GM12878 (cell line): Measurements from ENCODE around the gene NBEA. TPM values are rescaled to one million over a fixed set of nuclear protein-coding genes. Genes with fewer than 3 reads are reported as not detected.

Experiments used
- BCL3 ChIP-seq: IDR thresholded peaks from 2 replicates; pipeline ENCODE4 v1.6.1; 2011; ENCODE audit warnings: borderline replicate concordance, low read depth, mild to moderate bottlenecking, moderate library complexity, low read length; ENCODE audit not compliant: insufficient read depth, poor library complexity, severe bottlenecking
- CBX3 ChIP-seq: fragments of 200-600 bp; sonication (generic); IDR thresholded peaks from 2 replicates; pipeline ENCODE4 v1.6.1; 2016; ENCODE audit warnings: low read depth, borderline replicate concordance
- CBX5 ChIP-seq: sonication (generic); IDR thresholded peaks from 2 replicates; pipeline ENCODE4 v1.6.1; 2016; ENCODE audit warnings: low read depth, moderate library complexity, mild to moderate bottlenecking, inconsistent platforms
- CREM ChIP-seq: IDR thresholded peaks from 2 replicates; pipeline ENCODE4 v1.6.1; 2014; ENCODE audit warnings: antibody characterized with exemption, low read depth
- DPF2 ChIP-seq: fragments of 450-650 bp; IDR thresholded peaks from 2 replicates; pipeline ENCODE4 v1.6.1; 2017; ENCODE audit warnings: mild to moderate bottlenecking
- EP300 ChIP-seq, 2 experiments: fragments of 150-350 bp in 1 of 2; IDR thresholded peaks; 2 replicates each; pipeline ENCODE4 v1.6.1; 2011 to 2012; ENCODE audit warnings: low read depth in 2 of 2, low read length in 2 of 2, borderline replicate concordance in 1 of 2, improper control_type of control experiment in 1 of 2, inconsistent platforms in 1 of 2; ENCODE audit not compliant: control insufficient read depth in 1 of 2
- HDGF ChIP-seq: fragments of 450-650 bp; IDR thresholded peaks from 2 replicates; pipeline ENCODE4 v1.6.1; 2016; ENCODE audit warnings: antibody characterized with exemption
- IKZF2 ChIP-seq, 2 experiments: fragments of 450-650 bp; IDR thresholded peaks; 2 replicates each; pipeline ENCODE4 v1.6.1; 2017; ENCODE audit warnings: mild to moderate bottlenecking in 2 of 2, moderate library complexity in 2 of 2
- MYB ChIP-seq: fragments of 150-350 bp; IDR thresholded peaks from 2 replicates; pipeline ENCODE4 v1.6.1; 2014; ENCODE audit warnings: mild to moderate bottlenecking, low read depth, low read length, borderline replicate concordance
- NBN ChIP-seq: fragments of 450-650 bp; IDR thresholded peaks from 2 replicates; pipeline ENCODE4 v1.6.1; 2016
- PKNOX1 ChIP-seq: fragments of 450-650 bp; IDR thresholded peaks from 2 replicates; pipeline ENCODE4 v1.6.1; 2016; ENCODE audit warnings: mild to moderate bottlenecking
- RAD51 ChIP-seq: fragments of 450-650 bp; IDR thresholded peaks from 2 replicates; pipeline ENCODE4 v1.6.1; 2016; ENCODE audit warnings: moderate library complexity, mild to moderate bottlenecking, inconsistent platforms
- RELA ChIP-seq: fragments of 450-650 bp; IDR thresholded peaks from 2 replicates; pipeline ENCODE4 v1.8.0; 2014; ENCODE audit warnings: borderline replicate concordance; ENCODE audit not compliant: partially characterized antibody
- RFX5 ChIP-seq: IDR thresholded peaks from 2 replicates; pipeline ENCODE4 v1.6.1; 2011; ENCODE audit warnings: low read depth, low read length, improper control_type of control experiment
- SRF ChIP-seq, 2 experiments: IDR thresholded peaks; 2 replicates each; pipeline ENCODE4 v1.6.1; 2011; ENCODE audit warnings: low read depth in 2 of 2, low read length in 2 of 2, mild to moderate bottlenecking in 1 of 2, moderate library complexity in 1 of 2
- SUPT20H ChIP-seq: IDR thresholded peaks from 2 replicates; pipeline ENCODE4 v1.6.1; 2011; ENCODE audit warnings: low read depth, mild to moderate bottlenecking, low read length, moderate library complexity, borderline replicate concordance; ENCODE audit not compliant: control insufficient read depth
- SUZ12 ChIP-seq: fragments of 200-600 bp; sonication (generic); IDR thresholded peaks from one replicate; pipeline ENCODE4 v1.6.1; 2018; ENCODE audit warnings: antibody characterized with exemption, mild to moderate bottlenecking; ENCODE audit not compliant: unreplicated experiment
- TAF1 ChIP-seq: IDR thresholded peaks from 2 replicates; pipeline ENCODE4 v1.6.1; 2011; ENCODE audit warnings: mild to moderate bottlenecking, low read depth, low read length, borderline replicate concordance
- TCF7 ChIP-seq: IDR thresholded peaks from 2 replicates; pipeline ENCODE4 v1.6.1; 2014; ENCODE audit warnings: antibody characterized with exemption, borderline replicate concordance
- YY1 ChIP-seq: IDR thresholded peaks from 2 replicates; pipeline ENCODE4 v1.6.1; 2011; ENCODE audit warnings: low read depth, mild to moderate bottlenecking, low read length
- ZNF592 ChIP-seq: fragments of 450-650 bp; IDR thresholded peaks from 2 replicates; pipeline ENCODE4 v1.6.1; 2017; ENCODE audit warnings: mild to moderate bottlenecking, moderate library complexity
- polyA plus RNA-seq, 11 experiments: library from polyadenylated mRNA; depleted of rRNA in 4 of 11; unstranded in 6 of 11; stranded (reverse) in 5 of 11; fragments of >200 nt; fragmentation: Nextera tagmentation in 4 of 11; fragmentation: Illumina TruSeq in 1 of 11; extraction: Ambion mirVana in 4 of 11; extraction: Trizol in 1 of 11; gene quantifications; 1 replicate in 1 of 11; 2 replicates in 10 of 11; pipeline versions ENCODE4 v1.2.1 to v1.2.3, GENCODE V29; 2011 to 2016; ENCODE audit warnings: inconsistent platforms in 2 of 11, missing spikeins in 2 of 11, low read depth in 1 of 11
- total RNA-seq, 4 experiments: library from RNA; depleted of rRNA in 3 of 4; stranded (reverse); fragments of >200 nt in 3 of 4; fragmentation: Illumina TruSeq in 1 of 4; extraction: Trizol in 1 of 4; gene quantifications; 2 replicates each; pipeline versions ENCODE4 v1.2.1 to v1.2.3, GENCODE V29; 2013 to 2021
- TF ChIP-seq, protein P1 (sequence below): IDR thresholded peaks from 2 replicates; pipeline ENCODE4 v1.6.1; 2011; ENCODE audit warnings: low read depth, low read length, improper control_type of control experiment, borderline replicate concordance
- TF ChIP-seq, protein P2 (sequence below): fragments of 450-650 bp; IDR thresholded peaks from 2 replicates; pipeline ENCODE4 v1.6.1; 2017; ENCODE audit warnings: mild to moderate bottlenecking

The NBEA gene
- total and polyA plus RNA-seq, 10 of the 15 experiments (the other 5 are each of a cell fraction or from before 2014, with no cell fraction given), result 0.23 to 3.6 (median 0.55) TPM

DNA sequence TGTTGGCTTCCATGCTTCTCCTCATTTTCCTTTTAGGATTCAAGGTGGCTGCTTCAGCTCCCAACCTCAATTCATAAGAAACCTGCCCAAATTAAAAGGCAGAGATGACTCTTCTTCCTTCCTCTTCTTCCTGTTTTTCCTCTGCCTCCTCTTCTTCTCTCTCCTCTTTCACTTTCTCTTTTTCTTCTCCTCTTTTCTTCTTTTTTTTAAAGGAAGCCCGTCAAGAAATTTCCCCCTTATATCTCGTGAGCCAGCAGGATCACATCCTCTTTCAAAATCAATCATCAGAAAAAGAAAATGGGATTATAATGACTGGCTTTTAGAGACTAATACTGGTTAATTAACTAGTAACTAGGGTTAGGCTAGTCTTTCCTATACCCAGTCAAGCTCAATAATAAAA is 220.3 kb downstream of the NBEA start (continued):
- TF ChIP-seq PKNOX1 (no peak), RELA (no peak), YY1 (no peak), ZNF592 (no peak), NBN (no peak), DPF2 (peak; percentile 63; the same call in 1 of the 2 replicates), CREM (peak; percentile 45; the same call in 1 of the 2 replicates), RAD51 (no peak), SUZ12 (no peak), HDGF (no peak), RFX5 (no peak), CBX3 (no peak), SUPT20H (no peak), TCF7 (peak; percentile 41; the same call in 1 of the 2 replicates), SRF (IDR thresholded peaks at IDR 0.05; ENCODE audit: low read depth in 2 of 2, low read length in 2 of 2) (no peak), IKZF2 (IDR thresholded peaks at IDR 0.05) (peak; percentile 88 to 90), CBX5 (no peak), EP300 (IDR thresholded peaks at IDR 0.05; ENCODE audit: borderline replicate concordance in 1 of 2, control insufficient read depth in 1 of 2, low read depth in 2 of 2, low read length in 2 of 2) (peak; percentile 44 to 72; a peak in 2 of 4 replicates), MYB (no peak), TAF1 (no peak), BCL3 (no peak)
- TF ChIP-seq, protein P1, sequence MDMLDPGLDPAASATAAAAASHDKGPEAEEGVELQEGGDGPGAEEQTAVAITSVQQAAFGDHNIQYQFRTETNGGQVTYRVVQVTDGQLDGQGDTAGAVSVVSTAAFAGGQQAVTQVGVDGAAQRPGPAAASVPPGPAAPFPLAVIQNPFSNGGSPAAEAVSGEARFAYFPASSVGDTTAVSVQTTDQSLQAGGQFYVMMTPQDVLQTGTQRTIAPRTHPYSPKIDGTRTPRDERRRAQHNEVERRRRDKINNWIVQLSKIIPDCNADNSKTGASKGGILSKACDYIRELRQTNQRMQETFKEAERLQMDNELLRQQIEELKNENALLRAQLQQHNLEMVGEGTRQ, result no peak
- TF ChIP-seq, protein P2, sequence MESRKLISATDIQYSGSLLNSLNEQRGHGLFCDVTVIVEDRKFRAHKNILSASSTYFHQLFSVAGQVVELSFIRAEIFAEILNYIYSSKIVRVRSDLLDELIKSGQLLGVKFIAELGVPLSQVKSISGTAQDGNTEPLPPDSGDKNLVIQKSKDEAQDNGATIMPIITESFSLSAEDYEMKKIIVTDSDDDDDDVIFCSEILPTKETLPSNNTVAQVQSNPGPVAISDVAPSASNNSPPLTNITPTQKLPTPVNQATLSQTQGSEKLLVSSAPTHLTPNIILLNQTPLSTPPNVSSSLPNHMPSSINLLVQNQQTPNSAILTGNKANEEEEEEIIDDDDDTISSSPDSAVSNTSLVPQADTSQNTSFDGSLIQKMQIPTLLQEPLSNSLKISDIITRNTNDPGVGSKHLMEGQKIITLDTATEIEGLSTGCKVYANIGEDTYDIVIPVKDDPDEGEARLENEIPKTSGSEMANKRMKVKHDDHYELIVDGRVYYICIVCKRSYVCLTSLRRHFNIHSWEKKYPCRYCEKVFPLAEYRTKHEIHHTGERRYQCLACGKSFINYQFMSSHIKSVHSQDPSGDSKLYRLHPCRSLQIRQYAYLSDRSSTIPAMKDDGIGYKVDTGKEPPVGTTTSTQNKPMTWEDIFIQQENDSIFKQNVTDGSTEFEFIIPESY, result no peak
